HEK293T (cell line): Measurements from ENCODE around the gene GAL3ST2.

Source experiments
- CTCF ChIA-PET: fragments of 350-600 bp; formaldehyde crosslinking; extraction: SDS; loops from one replicate; lab custom pipeline; 2021; ENCODE audit warnings: antibody characterized with exemption, inconsistent platforms; lab: Yijun Ruan, JAX
- POLR2A ChIA-PET: fragments of 350-600 bp; formaldehyde crosslinking; extraction: SDS; loops from one replicate; lab custom pipeline; 2020; ENCODE audit warnings: antibody characterized with exemption, inconsistent platforms; lab: Yijun Ruan, JAX
- DNase-seq: peaks from one replicate; pipeline ENCODE4 v3.0.0; 2012; ENCODE audit warnings: mixed read lengths; ENCODE audit errors: extremely low spot score
- ARNT ChIP-seq: fragments of 450-650 bp; IDR thresholded peaks from 2 replicates; pipeline ENCODE4 v1.6.1; 2017; ENCODE audit warnings: mild to moderate bottlenecking
- BHLHE40 ChIP-seq: fragments of 450-650 bp; IDR thresholded peaks from 2 replicates; pipeline ENCODE4 v1.6.1; 2016; ENCODE audit warnings: mild to moderate bottlenecking, moderate library complexity, borderline replicate concordance
- CTBP1 ChIP-seq: fragments of 450-650 bp; IDR thresholded peaks from 2 replicates; pipeline ENCODE4 v1.6.1; 2016; ENCODE audit warnings: borderline replicate concordance
- ELF4 ChIP-seq: fragments of 450-650 bp; IDR thresholded peaks from 2 replicates; pipeline ENCODE4 v1.6.1; 2017; ENCODE audit warnings: antibody characterized with exemption
- FOXA1 ChIP-seq: fragments of 450-650 bp; IDR thresholded peaks from 2 replicates; pipeline ENCODE4 v1.6.1; 2016; ENCODE audit warnings: mild to moderate bottlenecking
- FOXK2 ChIP-seq: fragments of 450-650 bp; IDR thresholded peaks from 2 replicates; pipeline ENCODE4 v1.6.1; 2016; ENCODE audit warnings: mild to moderate bottlenecking
- FOXM1 ChIP-seq: fragments of 450-650 bp; IDR thresholded peaks from 2 replicates; pipeline ENCODE4 v1.6.1; 2017; ENCODE audit warnings: mild to moderate bottlenecking, borderline replicate concordance
- HDGF ChIP-seq: fragments of 450-650 bp; IDR thresholded peaks from 2 replicates; pipeline ENCODE4 v1.6.1; 2017; ENCODE audit warnings: antibody characterized with exemption, borderline replicate concordance
- L3MBTL2 ChIP-seq: fragments of 450-650 bp; conservative IDR thresholded peaks from 2 replicates; pipeline ENCODE4 v1.6.1; 2016; ENCODE audit warnings: mild to moderate bottlenecking
- LEF1 ChIP-seq: fragments of 450-650 bp; IDR thresholded peaks from 2 replicates; pipeline ENCODE4 v1.6.1; 2017; ENCODE audit warnings: mild to moderate bottlenecking, borderline replicate concordance
- NFRKB ChIP-seq: fragments of 450-650 bp; IDR thresholded peaks from 2 replicates; pipeline ENCODE4 v1.6.1; 2016; ENCODE audit warnings: mild to moderate bottlenecking, moderate library complexity
- PKNOX1 ChIP-seq: fragments of 450-650 bp; IDR thresholded peaks from 2 replicates; pipeline ENCODE4 v1.6.1; 2016
- SP1 ChIP-seq: fragments of 450-650 bp; IDR thresholded peaks from 2 replicates; pipeline ENCODE4 v1.6.1; 2017
- SUZ12 ChIP-seq: fragments of 450-650 bp; IDR thresholded peaks from 2 replicates; pipeline ENCODE4 v1.6.1; 2016; ENCODE audit warnings: mild to moderate bottlenecking
- TARDBP ChIP-seq: fragments of 450-650 bp; IDR thresholded peaks from 2 replicates; pipeline ENCODE4 v1.6.1; 2016
- ZNF384 ChIP-seq: fragments of 450-650 bp; IDR thresholded peaks from 2 replicates; pipeline ENCODE4 v1.6.1; 2016

The GAL3ST2 gene

DNA sequence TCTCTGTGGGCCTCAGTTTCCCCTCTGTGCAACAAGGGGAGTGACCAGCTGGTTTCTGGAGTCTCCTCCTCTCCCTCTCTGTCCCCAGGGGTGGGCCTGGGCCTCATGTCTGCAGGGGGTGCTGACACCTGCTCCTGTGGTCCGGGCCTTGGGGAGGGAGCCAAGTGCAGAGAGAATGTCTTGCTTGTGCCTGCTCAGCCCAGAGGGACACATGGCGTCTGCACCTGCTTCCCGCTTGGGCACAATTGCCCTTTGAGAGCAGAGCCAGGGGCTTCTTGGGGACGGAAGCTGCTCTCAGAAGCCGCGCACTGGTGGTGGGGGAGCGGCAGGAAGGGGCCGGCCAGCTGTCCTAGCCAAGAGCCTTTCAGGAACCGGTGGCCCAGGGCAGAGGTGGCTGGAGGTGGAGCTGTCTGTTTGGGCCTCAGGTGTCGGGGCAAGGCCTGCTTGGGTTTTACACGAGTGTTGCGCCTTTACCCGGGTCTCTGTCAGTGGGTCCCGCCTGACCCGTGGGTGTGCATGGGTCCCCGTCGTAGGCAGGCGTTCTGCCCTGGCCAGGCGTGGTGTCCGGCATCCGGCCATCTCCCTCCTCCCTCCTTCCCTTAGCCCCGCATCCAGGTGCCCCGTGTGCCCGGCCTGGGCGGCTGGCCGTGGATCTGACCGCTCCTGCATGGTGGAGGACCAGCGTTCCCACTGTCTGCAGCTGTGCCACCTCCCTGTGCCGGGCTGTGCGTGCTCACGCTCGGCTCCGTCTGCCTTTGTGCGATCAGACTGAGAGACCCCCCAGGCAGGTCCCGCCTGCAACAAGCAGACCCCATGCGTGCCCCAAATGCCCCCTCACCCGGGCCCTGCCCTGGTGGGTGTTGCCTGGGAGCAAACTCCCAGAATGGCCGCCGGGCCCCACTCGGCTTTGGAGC is 36.4 kb downstream of the GAL3ST2 start:
- POLR2A ChIA-PET: no interaction called here

DNA sequence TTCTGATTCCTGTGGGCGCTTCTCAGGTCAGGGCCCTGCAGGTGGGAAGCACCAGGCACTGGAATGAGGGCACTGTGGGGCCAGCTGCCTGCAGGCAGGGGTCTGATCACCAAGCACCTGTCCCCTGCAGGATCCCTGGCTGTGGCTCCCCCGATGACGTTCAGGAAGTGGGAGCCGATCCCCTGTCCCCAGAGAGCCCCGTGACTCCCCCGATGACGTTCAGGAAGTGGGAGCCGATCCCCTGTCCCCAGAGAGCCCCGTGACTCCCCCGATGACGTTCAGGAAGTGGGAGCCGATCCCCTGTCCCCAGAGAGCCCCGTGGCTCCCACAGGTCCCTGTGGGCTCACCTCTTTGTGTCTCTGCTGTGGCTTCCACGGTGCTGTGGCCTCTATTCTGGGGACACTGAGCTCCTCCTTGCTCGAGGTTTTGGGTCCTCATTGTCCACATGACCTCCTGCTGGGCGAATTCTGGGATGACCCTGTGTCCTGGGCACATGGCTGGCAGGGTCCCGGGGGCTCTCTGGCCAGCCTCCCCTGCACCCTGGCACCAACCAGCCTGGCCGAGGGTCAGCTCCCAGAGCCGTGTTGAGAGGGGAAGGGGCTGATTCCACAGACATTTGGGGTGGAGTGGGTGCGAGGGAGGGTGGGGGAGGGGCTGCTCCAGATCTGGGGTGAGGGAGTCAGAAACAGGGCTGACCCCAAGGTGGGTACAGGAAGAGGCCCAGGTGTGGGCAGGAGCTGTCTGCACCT is 37.2 kb downstream of the GAL3ST2 start:
- POLR2A ChIA-PET: no interaction called here
- CTCF ChIA-PET: no interaction called here

More for the DNA sequence above, 36.4 kb downstream of the GAL3ST2 start:
- TF ChIP-seq ZNF384 (no peak), L3MBTL2 (no peak), FOXM1 (no peak), HDGF (no peak), FOXK2 (no peak), NFRKB (no peak), ELF4 (no peak), FOXA1 (no peak), LEF1 (no peak), ARNT (no peak), CTBP1 (no peak), SUZ12 (no peak), BHLHE40 (no peak), PKNOX1 (no peak), SP1 (no peak), TARDBP (no peak)
- CTCF ChIA-PET: interaction anchor here (0.7 kb wide), 1 partner anchor 133 kb away, joined by 3 read pairs; no protein-coding TSS in a partner anchor
- no peak for DNase-seq

GRCh38 chr2:241814393-241814642 is 37.7 kb downstream of the GAL3ST2 start:
- no peak for DNase-seq
- ChIA-PET CTCF (no interaction called here), POLR2A (no interaction called here)
- TF ChIP-seq FOXK2 (no peak), HDGF (no peak)

More for the DNA sequence above, 37.2 kb downstream of the GAL3ST2 start:
- TF ChIP-seq LEF1 (no peak), FOXM1 (no peak), SP1 (no peak), ZNF384 (no peak), HDGF (no peak), TARDBP (no peak), SUZ12 (no peak), ELF4 (no peak)
- no peak for DNase-seq

GRCh38 chr2:241814643-241815476 is 38.2 kb downstream of the GAL3ST2 start:
- CTCF ChIA-PET: no interaction called here
- no peak for TF ChIP-seq SP1
- no peak for TF ChIP-seq FOXK2
- no peak for TF ChIP-seq ELF4
- TF ChIP-seq CTBP1: no peak
- TF ChIP-seq HDGF: no peak
- no peak for TF ChIP-seq SUZ12
- no peak for TF ChIP-seq PKNOX1
- no peak for TF ChIP-seq ARNT
- TF ChIP-seq NFRKB: no peak
- no peak for TF ChIP-seq BHLHE40
- DNase-seq: no peak
- POLR2A ChIA-PET: no interaction called here

DNA sequence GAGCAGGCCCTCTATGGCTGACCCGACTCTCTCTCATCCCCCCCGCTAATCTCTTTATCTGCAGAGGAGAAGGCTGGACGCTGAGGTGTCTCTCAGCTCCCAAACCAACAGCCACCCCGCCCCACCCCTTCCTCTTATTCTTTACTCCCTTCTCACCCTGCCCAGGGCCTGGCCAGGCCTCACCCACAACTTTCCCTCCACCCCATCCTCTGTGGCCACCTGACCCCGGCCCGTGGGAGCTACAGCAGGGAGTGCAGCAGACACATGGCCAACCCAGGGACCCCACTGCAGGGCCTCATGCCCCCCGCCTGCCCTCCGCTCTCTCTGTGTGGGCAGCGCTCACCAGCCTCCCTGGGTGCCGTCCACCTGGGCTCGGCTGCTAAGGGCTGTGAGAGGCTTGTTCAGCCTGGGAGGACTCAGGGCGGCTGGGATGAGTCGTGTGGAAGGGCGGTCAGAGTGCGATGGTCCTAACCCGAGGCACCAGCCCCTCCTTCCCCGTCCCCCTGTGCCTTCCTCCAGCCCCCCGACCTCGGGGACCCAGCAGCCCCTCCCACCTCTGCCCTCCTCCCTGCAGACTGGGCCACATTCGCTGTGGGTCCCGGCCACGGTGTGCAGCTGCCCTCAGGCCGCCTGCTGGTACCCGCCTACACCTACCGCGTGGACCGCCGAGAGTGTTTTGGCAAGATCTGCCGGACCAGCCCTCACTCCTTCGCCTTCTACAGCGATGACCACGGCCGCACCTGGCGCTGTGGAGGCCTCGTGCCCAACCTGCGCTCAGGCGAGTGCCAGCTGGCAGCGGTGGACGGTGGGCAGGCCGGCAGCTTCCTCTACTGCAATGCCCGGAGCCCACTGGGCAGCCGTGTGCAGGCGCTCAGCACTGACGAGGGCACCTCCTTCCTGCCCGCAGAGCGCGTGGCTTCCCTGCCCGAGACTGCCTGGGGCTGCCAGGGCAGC is 39.1 kb downstream of the GAL3ST2 start:
- DNase-seq: no peak
- ChIA-PET CTCF (no interaction called here), POLR2A (no interaction called here)
- no peak for TF ChIP-seq HDGF
- TF ChIP-seq FOXK2: no peak
- TF ChIP-seq NFRKB: no peak
- TF ChIP-seq FOXA1: no peak

DNA sequence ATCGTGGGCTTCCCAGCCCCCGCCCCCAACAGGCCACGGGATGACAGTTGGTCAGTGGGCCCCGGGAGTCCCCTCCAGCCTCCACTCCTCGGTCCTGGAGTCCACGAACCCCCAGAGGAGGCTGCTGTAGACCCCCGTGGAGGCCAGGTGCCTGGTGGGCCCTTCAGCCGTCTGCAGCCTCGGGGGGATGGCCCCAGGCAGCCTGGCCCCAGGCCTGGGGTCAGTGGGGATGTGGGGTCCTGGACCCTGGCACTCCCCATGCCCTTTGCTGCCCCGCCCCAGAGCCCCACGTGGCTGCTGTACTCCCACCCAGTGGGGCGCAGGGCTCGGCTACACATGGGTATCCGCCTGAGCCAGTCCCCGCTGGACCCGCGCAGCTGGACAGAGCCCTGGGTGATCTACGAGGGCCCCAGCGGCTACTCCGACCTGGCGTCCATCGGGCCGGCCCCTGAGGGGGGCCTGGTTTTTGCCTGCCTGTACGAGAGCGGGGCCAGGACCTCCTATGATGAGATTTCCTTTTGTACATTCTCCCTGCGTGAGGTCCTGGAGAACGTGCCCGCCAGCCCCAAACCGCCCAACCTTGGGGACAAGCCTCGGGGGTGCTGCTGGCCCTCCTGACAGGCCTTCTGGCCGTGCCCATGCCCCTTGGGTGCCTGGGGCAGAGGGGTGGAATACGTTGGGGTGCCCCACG is 40.0 kb downstream of the GAL3ST2 start:
- DNase-seq: no peak

More for the DNA sequence above, 40.0 kb downstream of the GAL3ST2 start:
- CTCF ChIA-PET: no interaction called here
- POLR2A ChIA-PET: no interaction called here
- no peak for TF ChIP-seq FOXM1
- no peak for TF ChIP-seq ZNF384
- TF ChIP-seq FOXK2: no peak
- TF ChIP-seq BHLHE40: no peak
- TF ChIP-seq ELF4: no peak
- no peak for TF ChIP-seq FOXA1
- TF ChIP-seq NFRKB: no peak
- no peak for TF ChIP-seq LEF1
- no peak for TF ChIP-seq L3MBTL2
- TF ChIP-seq TARDBP: no peak
- TF ChIP-seq SP1: no peak
- no peak for TF ChIP-seq SUZ12
- no peak for TF ChIP-seq ARNT
- no peak for TF ChIP-seq PKNOX1
- TF ChIP-seq CTBP1: no peak
- TF ChIP-seq HDGF: no peak
